Prostate gland (tissue), 2 donors: ENCODE data around the gene BATF. TPM values are rescaled to one million over a fixed set of nuclear protein-coding genes. Genes with fewer than 3 reads are reported as not detected.

ENCODE experiments used
- DNase-seq: peaks from one replicate; pipeline ENCODE4 v3.0.0-alpha.2; 2019; ENCODE audit warnings: low spot score
- H3K27ac ChIP-seq, 2 donors: fragments of 200-600 bp; sonication (generic); 2 replicates each; pipeline ENCODE4 v1.5.1; 2017 to 2019
- H3K27me3 ChIP-seq: fragments of 200-600 bp; sonication (generic); replicated peaks from 2 replicates; pipeline ENCODE4 v1.5.1; 2019; ENCODE audit not compliant: insufficient read depth
- H3K36me3 ChIP-seq, 2 donors: fragments of 200-600 bp; sonication (generic); 1 replicate in 1 of 2; 2 replicates in 1 of 2; pipeline versions ENCODE4 v1.5.1 to v1.8.1; 2017 to 2019
- H3K4me1 ChIP-seq: fragments of 200-600 bp; sonication (generic); replicated peaks from 2 replicates; pipeline ENCODE4 v1.5.1; 2019
- H3K4me3 ChIP-seq, 2 donors: fragments of 200-600 bp; sonication (generic); 2 replicates each; pipeline ENCODE4 v1.5.1; 2017 to 2019
- H3K9me3 ChIP-seq: fragments of 200-600 bp; sonication (generic); 2 replicates; pipeline ENCODE4 v1.5.1; 2017
- CTCF ChIP-seq, 4 experiments: fragments of 200-600 bp in 2 of 4; fragments of 450-650 bp in 2 of 4; sonication (generic) in 2 of 4; IDR thresholded peaks; 1 replicate in 3 of 4; 2 replicates in 1 of 4; pipeline ENCODE4 v1.5.1; 2016 to 2019; ENCODE audit warnings: antibody characterized with exemption in 4 of 4, mild to moderate bottlenecking in 2 of 4, moderate library complexity in 2 of 4
- POLR2A ChIP-seq: fragments of 450-650 bp; IDR thresholded peaks from one replicate; pipeline ENCODE4 v1.6.1; 2016; ENCODE audit warnings: antibody characterized with exemption, mild to moderate bottlenecking
- POLR2AphosphoS5 ChIP-seq: sonication (generic); formaldehyde crosslinking; IDR thresholded peaks from one replicate; pipeline ENCODE4 v1.6.1; 2017; ENCODE audit warnings: antibody characterized with exemption
- WGBS: methylation state at CpG from one replicate; pipeline ENCODE4 v1.1.5; 2018; 5-methylcytosine and 5-hydroxymethylcytosine counted together
- intact Hi-C: fragments of 100-400 bp; cut with DNase I; formaldehyde crosslinking; loops from one replicate; pipeline ENCODE4 v1.14.2; 2022
- total RNA-seq, 2 donors: library from RNA; depleted of rRNA; stranded (reverse); fragments of >200 nt; gene quantifications; one replicate each; pipeline ENCODE4 v1.1.0, GENCODE V29; 2016

The BATF gene
- total RNA-seq, 2 donors from 2014 or later = 3.1 to 11.8 TPM

GRCh38 chr14:75563931-75564330 lies 41.7 kb downstream of the BATF start:
- H3K4me1 ChIP-seq = no peaks in the 10 kb centered on the region
- intact Hi-C loops = loop anchor here (5.0 kb wide), 2 partner anchors 77 to 257 kb away; no protein-coding TSS in a partner anchor
- H3K9me3 ChIP-seq = no peaks in the 10 kb centered on the region
- no peak overlapping the region for H3K4me3 ChIP-seq
- DNase-seq = no peak
- 37% methylated on average over 4 of the region's 4 CpGs for WGBS
- no peak overlapping the region for H3K27ac ChIP-seq
- TF ChIP-seq POLR2AphosphoS5 (no peak), POLR2A (no peak), CTCF (IDR thresholded peaks at IDR 0.05) (no peak)
- no peaks in the 10 kb centered on the region for H3K36me3 ChIP-seq
- no peaks in the 10 kb centered on the region for H3K27me3 ChIP-seq

- no peaks in the 10 kb centered on the region for H3K9me3 ChIP-seq
- no peak for DNase-seq
- no peaks in the 10 kb centered on the region for H3K4me1 ChIP-seq
- no peak overlapping the region for H3K27ac ChIP-seq
- no peaks in the 10 kb centered on the region for H3K27me3 ChIP-seq
- H3K36me3 ChIP-seq = no peaks in the 10 kb centered on the region
- intact Hi-C loops = no loop called here
- TF ChIP-seq POLR2A = no peak
- no peak for TF ChIP-seq CTCF (IDR thresholded peaks at IDR 0.05)
- TF ChIP-seq POLR2AphosphoS5 = no peak
- H3K4me3 ChIP-seq = no peak overlapping the region
- 91% methylated on average over 5 of the region's 5 CpGs for WGBS
Observed at GRCh38 chr14:75565056-75565455, 42.8 kb downstream of the BATF start.

GRCh38 chr14:75566321-75566720 lies 44.1 kb downstream of the BATF start:
- intact Hi-C loops = no loop called here
- H3K36me3 ChIP-seq = no peaks in the 10 kb centered on the region
- H3K4me1 ChIP-seq = no peaks in the 10 kb centered on the region
- no peaks in the 10 kb centered on the region for H3K27me3 ChIP-seq
- TF ChIP-seq CTCF (IDR thresholded peaks at IDR 0.05) (no peak), POLR2AphosphoS5 (peak; percentile 75), POLR2A (no peak)
- H3K9me3 ChIP-seq = no peaks in the 10 kb centered on the region
- peak overlapping the region in 1 of 2 donors; percentile 37 for H3K27ac ChIP-seq
- DNase-seq = peak; percentile 66
- no peak overlapping the region for H3K4me3 ChIP-seq
- WGBS = 54% methylated on average over 4 of the region's 4 CpGs

GRCh38 chr14:75566752-75567151 lies 44.5 kb downstream of the BATF start:
- Histone ChIP-seq H3K36me3 (no peaks in the 10 kb centered on the region), H3K4me3 (no peak overlapping the region), H3K27me3 (no peaks in the 10 kb centered on the region), H3K9me3 (no peaks in the 10 kb centered on the region), H3K27ac (peak overlapping the region in 1 of 2 donors; percentile 37), H3K4me1 (no peaks in the 10 kb centered on the region)
- intact Hi-C loops = no loop called here
- WGBS = 78% methylated on average over 8 of the region's 8 CpGs
- no peak for DNase-seq
- TF ChIP-seq POLR2AphosphoS5 = no peak
- no peak for TF ChIP-seq POLR2A
- no peak for TF ChIP-seq CTCF (IDR thresholded peaks at IDR 0.05)

- H3K4me3 ChIP-seq = no peak overlapping the region
- DNase-seq = no peak
- intact Hi-C loops = no loop called here
- H3K27me3 ChIP-seq = no peaks in the 10 kb centered on the region
- no peaks in the 10 kb centered on the region for H3K4me1 ChIP-seq
- H3K9me3 ChIP-seq = no peaks in the 10 kb centered on the region
- H3K36me3 ChIP-seq = no peaks in the 10 kb centered on the region
- TF ChIP-seq POLR2A (no peak), CTCF (IDR thresholded peaks at IDR 0.05) (no peak), POLR2AphosphoS5 (no peak)
- H3K27ac ChIP-seq = no peak overlapping the region
- WGBS = 91% methylated on average over 7 of the region's 7 CpGs
Observed at GRCh38 chr14:75568140-75568539, 45.9 kb downstream of the BATF start.
